Osteoblast (primary cell): ENCODE measurements around the gene PABPN1L. TPM values are rescaled to one million over a fixed set of nuclear protein-coding genes. Genes with fewer than 3 reads are reported as not detected.

ENCODE experiments used
- DNase-seq: peaks from one replicate; pipeline ENCODE4 v3.0.0; 2011; ENCODE audit warnings: low spot score, mixed read lengths; ENCODE audit not compliant: insufficient read length; ENCODE audit errors: missing footprints
- H2AFZ ChIP-seq: 2 replicates; pipeline ENCODE4 v1.6.0; 2011; ENCODE audit warnings: mild to moderate bottlenecking, low read length
- H3K27ac ChIP-seq: 2 replicates; pipeline ENCODE4 v1.5.1; 2011; ENCODE audit warnings: mild to moderate bottlenecking, low read depth, low read length, moderate library complexity
- H3K27me3 ChIP-seq: 2 replicates; pipeline ENCODE4 v1.6.0; 2012; ENCODE audit warnings: mild to moderate bottlenecking, control low read depth, inconsistent platforms, low read length, moderate library complexity; ENCODE audit not compliant: insufficient read depth
- H3K36me3 ChIP-seq: 2 replicates; pipeline ENCODE4 v1.5.1; 2011; ENCODE audit warnings: mild to moderate bottlenecking, low read length, control low read depth, moderate library complexity; ENCODE audit not compliant: insufficient read depth
- H3K4me1 ChIP-seq: 2 replicates; pipeline ENCODE4 v1.5.1; 2011; ENCODE audit warnings: mild to moderate bottlenecking, low read length, control low read depth, moderate library complexity; ENCODE audit not compliant: insufficient read depth
- H3K4me2 ChIP-seq: 2 replicates; pipeline ENCODE4 v1.6.0; 2011; ENCODE audit warnings: mild to moderate bottlenecking, low read length; ENCODE audit not compliant: insufficient read depth
- H3K4me3 ChIP-seq: fragments of 200-600 bp; sonication (generic); 3 replicates; pipeline ENCODE4 v1.5.1; 2012; ENCODE audit warnings: mild to moderate bottlenecking, low read length, inconsistent platforms; ENCODE audit not compliant: insufficient read depth
- H3K79me2 ChIP-seq: 2 replicates; pipeline ENCODE4 v1.6.0; 2012; ENCODE audit warnings: mild to moderate bottlenecking, low read length, control low read depth, inconsistent platforms; ENCODE audit not compliant: insufficient read depth
- H3K9me3 ChIP-seq: 2 replicates; pipeline ENCODE4 v1.5.1; 2011; ENCODE audit warnings: low read depth, low read length, control low read depth
- H4K20me1 ChIP-seq: 2 replicates; pipeline ENCODE4 v1.6.0; 2012; ENCODE audit warnings: mild to moderate bottlenecking, low read length, control low read depth; ENCODE audit not compliant: insufficient read depth
- CTCF ChIP-seq: IDR thresholded peaks from 2 replicates; pipeline ENCODE4 v1.5.1; 2011; ENCODE audit warnings: mild to moderate bottlenecking, low read depth, low read length, moderate library complexity; ENCODE audit errors: extremely low read depth
- total RNA-seq: library from RNA; depleted of rRNA; stranded (reverse); fragments of >200 nt; gene quantifications from 2 replicates; pipeline ENCODE4 v1.2.3, GENCODE V29; 2012

PABPN1L gene
- total RNA-seq, 1 donor = not detected

- H4K20me1 ChIP-seq = peaks cover 13% of the 10 kb centered on the region
Measured at GRCh38 chr16:88859381-88860091, 6.9 kb downstream of the PABPN1L start.

GRCh38 chr16:88857728-88858339, 8.6 kb downstream of the PABPN1L start:
- H3K4me3 ChIP-seq = peak overlapping the region; percentile 95
- peaks cover 15% of the 10 kb centered on the region for H3K4me1 ChIP-seq
- H3K36me3 ChIP-seq = peaks cover 24% of the 10 kb centered on the region
- peak overlapping the region; percentile 98 for H3K4me2 ChIP-seq
- H3K79me2 ChIP-seq = peaks cover 25% of the 10 kb centered on the region
- H3K9me3 ChIP-seq = no peaks in the 10 kb centered on the region
- H3K27ac ChIP-seq = peak overlapping the region; percentile 68
- H3K27me3 ChIP-seq = no peaks in the 10 kb centered on the region
- TF ChIP-seq CTCF = peak; percentile 79
- peak; percentile 99 for DNase-seq
- H2AFZ ChIP-seq = peak overlapping the region; percentile 97
- H4K20me1 ChIP-seq = peaks cover 13% of the 10 kb centered on the region

More at GRCh38 chr16:88859381-88860091, 6.9 kb downstream of the PABPN1L start:
- Histone ChIP-seq H3K27ac (no peak overlapping the region), H3K79me2 (peaks cover 25% of the 10 kb centered on the region), H3K27me3 (no peaks in the 10 kb centered on the region), H3K36me3 (peaks cover 23% of the 10 kb centered on the region), H3K4me1 (peaks cover 15% of the 10 kb centered on the region), H3K4me3 (no peak overlapping the region), H3K4me2 (no peak overlapping the region), H2AFZ (no peak overlapping the region), H3K9me3 (no peaks in the 10 kb centered on the region)
- TF ChIP-seq CTCF = no peak
- no peak for DNase-seq

DNA sequence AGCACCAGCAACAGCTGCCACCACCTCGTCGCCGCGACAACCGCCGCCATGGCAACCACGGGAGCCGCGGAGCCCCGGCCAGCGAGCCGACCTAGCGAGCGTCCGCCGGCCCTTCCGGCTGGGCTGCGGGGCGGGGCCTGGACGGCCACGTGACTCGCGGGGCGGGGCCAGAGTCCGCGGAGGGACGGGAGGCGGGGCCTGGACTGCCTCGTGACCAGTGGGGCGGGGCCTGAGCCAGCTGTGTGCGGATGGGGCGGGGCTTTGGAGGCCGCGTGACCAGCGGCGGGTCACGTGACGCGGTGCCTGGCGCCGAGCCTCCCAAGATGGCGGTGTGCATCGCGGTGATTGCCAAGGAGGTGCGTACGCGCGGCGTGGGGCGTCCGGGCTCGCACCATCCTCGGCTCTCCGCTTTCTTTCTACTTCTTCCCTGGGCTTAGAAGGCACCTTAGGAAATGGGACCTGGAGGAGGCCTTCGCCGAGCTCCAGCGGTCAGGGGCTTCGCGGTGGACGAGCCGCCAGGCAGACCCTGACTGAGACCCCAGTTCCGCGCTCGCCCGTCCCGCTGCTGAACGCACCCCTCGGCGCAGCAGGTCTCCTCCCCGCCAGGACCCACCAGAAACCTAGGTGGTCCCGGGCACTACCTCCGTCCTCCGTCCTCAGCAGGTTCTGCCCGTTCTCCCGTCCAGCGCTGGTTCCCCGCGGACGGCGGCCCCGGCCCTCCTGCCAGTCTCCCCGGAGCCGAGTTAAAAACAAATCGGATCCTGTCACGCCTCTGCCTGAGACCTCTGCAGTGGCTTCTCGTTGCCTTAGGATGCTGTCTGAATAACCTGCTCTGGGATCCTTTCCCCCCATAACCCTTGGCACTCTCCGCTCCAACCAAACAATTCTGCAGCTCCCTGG, 9.4 kb downstream of the PABPN1L start, which contains the start of the genes GALNS and TRAPPC2L:
Gene GALNS, minus strand, starts transcription at position 120 of the 900 bp plus-strand sequence. Its CDS starts 70 bp downstream, at position 50.
Gene TRAPPC2L, plus strand, starts transcription at position 300 of the 900 bp plus-strand sequence. Its CDS starts 24 bp downstream, at position 324.
- Histone ChIP-seq H3K4me3 (peak within 1 kb of the TSS; percentile 95), H3K4me1 (peaks cover 15% of the 10 kb centered on the region), H2AFZ (peak within 1 kb of the TSS; percentile 97), H3K27me3 (no peaks in the 10 kb centered on the region), H3K27ac (peak within 1 kb of the TSS; percentile 68), H3K9me3 (no peaks in the 10 kb centered on the region), H4K20me1 (peaks cover 13% of the 10 kb centered on the region), H3K4me2 (peak within 1 kb of the TSS; percentile 98), H3K79me2 (peaks cover 25% of the 10 kb centered on the region), H3K36me3 (peaks cover 24% of the 10 kb centered on the region)
- DNase-seq = peak; percentile 100
- TF ChIP-seq CTCF = no peak
